Measurements from ENCODE around the gene ZSCAN26.

The ZSCAN26 gene

DNA sequence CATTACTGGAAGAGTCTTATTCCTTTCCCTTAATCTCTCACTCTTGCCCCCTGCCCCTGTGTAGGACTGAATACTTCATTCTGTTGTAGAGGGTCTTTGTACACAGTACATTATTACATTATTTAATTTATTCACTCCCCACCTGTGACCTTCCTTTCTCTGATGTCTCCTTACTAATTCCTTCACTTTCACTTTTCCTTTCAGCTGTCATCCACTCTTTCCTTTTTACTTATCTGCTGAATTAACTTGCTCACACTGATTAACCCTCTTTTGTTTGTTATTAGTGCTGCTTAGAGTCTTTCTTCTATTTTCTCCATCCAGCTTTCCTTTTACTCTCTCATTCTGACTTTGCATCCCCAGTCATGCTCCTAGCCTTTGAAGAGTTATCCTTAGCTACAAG lies 7.9 kb downstream of the ZSCAN26 start:
- no peak for DNase-seq (ENCODE audit: low read depth)
- H3K4me3 ChIP-seq (ENCODE audit: low read length), result no peak overlapping the region
- TF ChIP-seq, protein P1, sequence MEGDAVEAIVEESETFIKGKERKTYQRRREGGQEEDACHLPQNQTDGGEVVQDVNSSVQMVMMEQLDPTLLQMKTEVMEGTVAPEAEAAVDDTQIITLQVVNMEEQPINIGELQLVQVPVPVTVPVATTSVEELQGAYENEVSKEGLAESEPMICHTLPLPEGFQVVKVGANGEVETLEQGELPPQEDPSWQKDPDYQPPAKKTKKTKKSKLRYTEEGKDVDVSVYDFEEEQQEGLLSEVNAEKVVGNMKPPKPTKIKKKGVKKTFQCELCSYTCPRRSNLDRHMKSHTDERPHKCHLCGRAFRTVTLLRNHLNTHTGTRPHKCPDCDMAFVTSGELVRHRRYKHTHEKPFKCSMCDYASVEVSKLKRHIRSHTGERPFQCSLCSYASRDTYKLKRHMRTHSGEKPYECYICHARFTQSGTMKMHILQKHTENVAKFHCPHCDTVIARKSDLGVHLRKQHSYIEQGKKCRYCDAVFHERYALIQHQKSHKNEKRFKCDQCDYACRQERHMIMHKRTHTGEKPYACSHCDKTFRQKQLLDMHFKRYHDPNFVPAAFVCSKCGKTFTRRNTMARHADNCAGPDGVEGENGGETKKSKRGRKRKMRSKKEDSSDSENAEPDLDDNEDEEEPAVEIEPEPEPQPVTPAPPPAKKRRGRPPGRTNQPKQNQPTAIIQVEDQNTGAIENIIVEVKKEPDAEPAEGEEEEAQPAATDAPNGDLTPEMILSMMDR (conservative IDR thresholded peaks at IDR 0.05; ENCODE audit: low read length), result no peak

DNA sequence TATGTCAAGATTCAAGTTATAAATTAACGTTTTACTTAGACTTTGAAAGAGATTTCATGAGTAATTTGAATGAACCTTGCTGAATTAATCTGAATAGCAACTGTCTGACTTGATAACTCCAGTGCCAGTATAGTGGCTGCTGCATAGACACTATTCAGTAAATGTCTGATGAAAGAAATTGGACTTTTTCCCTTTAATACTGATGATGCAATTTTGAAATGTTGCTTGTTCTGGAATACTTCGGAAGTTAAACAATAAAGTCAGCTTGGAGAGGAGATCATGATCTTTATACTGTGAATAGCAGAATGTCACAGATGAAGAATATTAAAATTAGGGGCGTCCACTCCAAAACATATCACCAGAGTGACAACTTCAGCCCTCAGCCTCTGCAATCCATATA lies 10.8 kb downstream of the ZSCAN26 start:
- H3K4me3 ChIP-seq (ENCODE audit: low read length), result no peak overlapping the region
- TF ChIP-seq, protein P1 (conservative IDR thresholded peaks at IDR 0.05; ENCODE audit: low read length), result no peak
- DNase-seq (ENCODE audit: low read depth), result peak; percentile 18

DNA sequence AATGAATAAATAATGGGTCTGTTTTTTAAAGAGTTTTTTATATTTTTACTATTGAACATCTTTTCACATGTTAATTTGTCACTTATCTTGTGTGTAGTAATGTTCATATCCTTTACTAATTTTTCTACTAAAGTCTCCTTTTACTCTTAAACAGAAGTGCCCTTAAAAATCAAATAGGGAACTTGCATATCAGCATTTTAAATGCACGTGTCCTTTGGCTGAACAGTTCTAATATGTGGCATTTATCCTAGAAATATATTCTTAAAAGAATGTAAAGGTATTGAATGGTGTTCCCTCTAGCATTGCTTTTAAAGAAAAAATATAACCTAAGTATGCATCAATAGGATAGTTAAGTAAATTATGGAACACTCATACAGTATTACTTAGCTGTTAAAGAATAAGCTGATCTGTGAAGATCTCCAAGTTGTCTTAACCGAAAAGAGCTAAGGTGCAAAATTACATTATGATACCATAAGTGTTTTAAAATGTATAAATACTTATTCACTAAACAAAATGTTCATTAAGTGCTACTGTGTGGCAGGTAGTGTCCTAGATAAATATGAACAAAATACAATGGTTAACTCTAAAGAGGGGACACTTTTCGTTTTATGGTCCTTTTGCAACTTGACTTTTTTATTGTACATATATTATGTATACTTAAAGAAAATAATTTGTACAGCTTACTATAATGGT lies 13.8 kb downstream of the ZSCAN26 start:
- no peak for DNase-seq (ENCODE audit: low read depth)
- H3K4me3 ChIP-seq (ENCODE audit: low read length), result peak overlapping the region; percentile 65
- TF ChIP-seq, protein P1 (conservative IDR thresholded peaks at IDR 0.05; ENCODE audit: low read length), result no peak

DNA sequence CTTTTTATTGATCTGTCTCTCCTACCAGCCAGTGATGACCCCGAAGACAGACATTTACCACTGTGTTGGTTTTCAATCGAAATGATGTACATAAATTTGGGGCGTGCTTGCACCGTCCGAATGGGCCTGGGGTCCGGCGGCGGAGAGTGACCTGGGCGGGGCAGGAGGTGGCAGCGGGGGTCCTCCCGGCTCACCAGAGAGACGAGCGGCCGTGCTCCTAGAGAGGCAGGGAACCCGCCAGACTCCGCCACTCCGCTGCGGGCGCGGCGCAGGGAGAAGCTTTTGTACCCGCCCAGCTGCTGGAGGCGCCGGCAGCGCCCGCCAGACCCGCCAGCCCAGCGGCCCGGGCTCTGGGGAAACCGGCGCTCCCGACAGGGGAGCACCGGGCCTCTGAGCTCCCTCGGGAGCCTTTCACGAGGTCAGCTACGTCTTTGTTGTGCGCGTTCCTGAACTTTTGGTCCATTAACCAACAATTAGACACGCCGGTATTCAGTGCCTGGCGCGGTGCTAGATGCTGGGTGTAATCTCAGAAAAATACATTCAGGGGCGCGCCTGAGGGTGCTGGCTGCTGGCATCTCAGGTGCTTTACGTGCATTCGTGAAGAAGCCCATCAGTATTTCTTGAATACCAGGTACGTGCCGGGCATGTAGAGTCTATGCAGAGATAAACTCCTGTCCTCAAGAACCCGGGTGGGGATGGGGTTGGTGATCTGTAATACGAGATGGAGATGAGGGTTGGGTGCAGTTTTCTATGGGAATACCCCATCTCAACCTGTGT lies 14.5 kb downstream of the ZSCAN26 start, which contains the start of gene PGBD1:
PGBD1 (plus strand) TSS at position 285 of the 777 bp plus-strand sequence. CDS start 2,242 bp downstream, outside the sequence.
- TF ChIP-seq, protein P1 (conservative IDR thresholded peaks at IDR 0.05; ENCODE audit: low read length), result no peak
- peak; percentile 80 for DNase-seq (ENCODE audit: low read depth)
- peak within 1 kb of the TSS; percentile 65 for H3K4me3 ChIP-seq (ENCODE audit: low read length)

DNA sequence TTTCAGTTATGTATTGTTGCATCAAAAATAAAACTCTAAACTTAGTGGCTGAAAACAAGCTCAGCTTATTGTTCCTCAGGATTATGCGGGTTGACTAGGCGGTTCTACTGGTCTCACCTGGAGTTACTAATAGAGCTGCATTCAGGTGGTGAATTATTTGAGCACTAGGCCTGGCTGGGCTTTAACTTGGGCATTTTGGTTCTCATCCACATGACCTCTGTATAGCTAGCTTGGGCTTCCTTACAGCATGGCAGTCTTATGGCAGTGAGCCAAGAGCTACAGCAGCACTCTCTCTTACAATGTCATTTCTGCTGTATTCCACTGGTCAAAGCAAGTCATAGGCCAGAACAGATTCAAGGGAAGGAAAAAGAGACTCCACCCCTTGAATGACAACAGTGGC lies 16.0 kb downstream of the ZSCAN26 start:
- no peak overlapping the region for H3K4me3 ChIP-seq (ENCODE audit: low read length)
- no peak for DNase-seq (ENCODE audit: low read depth)
- TF ChIP-seq, protein P1 (conservative IDR thresholded peaks at IDR 0.05; ENCODE audit: low read length), result no peak

DNA sequence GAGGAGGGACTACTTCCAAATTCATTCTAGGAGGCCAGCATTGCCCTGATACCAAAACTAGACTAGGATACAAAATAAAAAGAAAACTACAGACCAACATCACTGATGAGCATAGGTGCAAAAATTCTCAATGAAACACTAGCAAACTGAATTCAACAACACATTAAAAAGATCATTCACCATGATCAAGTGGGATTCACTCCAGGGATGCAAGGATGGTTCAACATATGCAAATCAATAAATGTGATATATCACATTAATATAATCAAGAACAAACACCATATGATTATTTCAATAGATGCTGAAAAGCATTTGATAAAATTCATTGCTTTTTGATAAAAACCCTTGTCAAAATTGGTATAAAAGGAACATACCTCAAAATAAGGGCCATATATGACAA lies 24.6 kb downstream of the ZSCAN26 start:
- TF ChIP-seq, protein P1 (conservative IDR thresholded peaks at IDR 0.05; ENCODE audit: low read length), result no peak
- no peak for DNase-seq (ENCODE audit: low read depth)
- no peak overlapping the region for H3K4me3 ChIP-seq (ENCODE audit: low read length)

DNA sequence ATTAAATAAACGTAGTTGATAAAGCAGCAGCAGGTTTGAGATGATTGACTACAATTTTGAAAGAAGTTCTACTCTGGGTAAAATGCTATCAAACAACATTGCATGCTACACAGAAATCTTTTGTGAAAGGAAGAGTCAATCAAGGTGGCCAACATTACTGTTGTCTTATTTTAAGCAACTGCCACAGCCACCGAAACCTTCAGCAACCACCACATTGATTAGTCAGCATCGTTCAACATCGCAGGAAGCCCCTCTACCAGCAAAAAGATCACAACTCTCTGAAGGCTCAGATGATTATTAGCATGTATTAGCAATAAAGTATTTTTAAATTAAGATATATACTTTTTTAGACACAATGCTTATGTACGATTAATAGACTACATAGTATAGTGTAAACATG lies 28.4 kb downstream of the ZSCAN26 start:
- DNase-seq (ENCODE audit: low read depth), result no peak
- no peak overlapping the region for H3K4me3 ChIP-seq (ENCODE audit: low read length)
- TF ChIP-seq, protein P1 (conservative IDR thresholded peaks at IDR 0.05; ENCODE audit: low read length), result no peak

All from AG10803 (cell line).